SU-DHL-6 (cell line): ENCODE results near the gene TRAPPC6A.

Experiments
- EZH2phosphoT487 ChIP-seq: fragments of 200-600 bp; sonication (generic), shearing (Covaris generic); conservative IDR thresholded peaks from 2 replicates; pipeline ENCODE4 v1.6.1; 2018; ENCODE audit warnings: mild to moderate bottlenecking, antibody characterized with exemption, low read length, moderate library complexity, mixed read lengths
- TF ChIP-seq, protein P1 (sequence below): fragments of 200-600 bp; sonication (generic); IDR thresholded peaks from one replicate; pipeline ENCODE4 v1.5.1; 2017; ENCODE audit warnings: antibody characterized with exemption, mild to moderate bottlenecking, low read length, moderate library complexity; ENCODE audit not compliant: insufficient read depth, poor library complexity, severe bottlenecking

DNA sequence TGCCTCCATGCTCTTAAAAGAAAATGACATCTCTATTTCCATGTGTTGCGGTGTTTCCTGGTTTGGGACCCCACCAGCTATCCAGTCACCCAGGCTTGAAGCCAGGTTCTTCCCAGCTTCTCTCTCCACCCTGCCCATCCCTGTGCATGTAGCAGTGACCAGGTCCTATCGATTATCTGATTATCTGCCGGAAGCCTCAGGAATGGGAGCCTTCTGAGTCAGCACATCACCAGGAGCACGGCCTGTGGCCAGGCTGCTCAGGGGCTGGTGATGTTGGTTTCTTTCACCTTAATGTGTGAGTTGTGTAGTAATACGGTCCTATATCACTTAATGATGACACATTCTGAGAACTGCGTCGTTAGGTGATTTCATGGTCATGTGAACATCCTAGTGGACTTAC is 51.4 kb downstream of the TRAPPC6A start:
- no peak for TF ChIP-seq EZH2phosphoT487
- TF ChIP-seq, protein P1, sequence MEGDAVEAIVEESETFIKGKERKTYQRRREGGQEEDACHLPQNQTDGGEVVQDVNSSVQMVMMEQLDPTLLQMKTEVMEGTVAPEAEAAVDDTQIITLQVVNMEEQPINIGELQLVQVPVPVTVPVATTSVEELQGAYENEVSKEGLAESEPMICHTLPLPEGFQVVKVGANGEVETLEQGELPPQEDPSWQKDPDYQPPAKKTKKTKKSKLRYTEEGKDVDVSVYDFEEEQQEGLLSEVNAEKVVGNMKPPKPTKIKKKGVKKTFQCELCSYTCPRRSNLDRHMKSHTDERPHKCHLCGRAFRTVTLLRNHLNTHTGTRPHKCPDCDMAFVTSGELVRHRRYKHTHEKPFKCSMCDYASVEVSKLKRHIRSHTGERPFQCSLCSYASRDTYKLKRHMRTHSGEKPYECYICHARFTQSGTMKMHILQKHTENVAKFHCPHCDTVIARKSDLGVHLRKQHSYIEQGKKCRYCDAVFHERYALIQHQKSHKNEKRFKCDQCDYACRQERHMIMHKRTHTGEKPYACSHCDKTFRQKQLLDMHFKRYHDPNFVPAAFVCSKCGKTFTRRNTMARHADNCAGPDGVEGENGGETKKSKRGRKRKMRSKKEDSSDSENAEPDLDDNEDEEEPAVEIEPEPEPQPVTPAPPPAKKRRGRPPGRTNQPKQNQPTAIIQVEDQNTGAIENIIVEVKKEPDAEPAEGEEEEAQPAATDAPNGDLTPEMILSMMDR = no peak
